GM21526 (cell line): ENCODE results near the gene MYG1.
"Not testable (repeated sequence)": the region's sequence is repeated elsewhere in the genome, so short reads cannot be mapped to it uniquely, and the experiment has no call there.

Source experiments
- ATAC-seq: cut with Tn5 transposase; IDR thresholded peaks from one replicate; pipeline ENCODE4 v1.9.1; 2021; ENCODE audit warnings: moderate library complexity; ENCODE audit not compliant: unreplicated experiment, low FRiP score

Gene MYG1

GRCh38 chr12:53325511-53326061 is 26.1 kb downstream of the MYG1 start:
- ATAC-seq = no peak

GRCh38 chr12:53326460-53327185 is 27.1 kb downstream of the MYG1 start:
- ATAC-seq = no peak

GRCh38 chr12:53327435-53328042 is 28.0 kb downstream of the MYG1 start:
- no peak for ATAC-seq

GRCh38 chr12:53328043-53328435 is 28.5 kb downstream of the MYG1 start:
- no peak for ATAC-seq

GRCh38 chr12:53330671-53331070 is 31.2 kb downstream of the MYG1 start:
- no peak for ATAC-seq

GRCh38 chr12:53332339-53332738 is 32.8 kb downstream of the MYG1 start:
- not testable (repeated sequence) for ATAC-seq

- no peak for ATAC-seq
Measured at GRCh38 chr12:53332744-53333143, 33.2 kb downstream of the MYG1 start.

- no peak for ATAC-seq
Measured at GRCh38 chr12:53333289-53333688, 33.8 kb downstream of the MYG1 start.

GRCh38 chr12:53333845-53334244 is 34.4 kb downstream of the MYG1 start:
- no peak for ATAC-seq

- no peak for ATAC-seq
Measured at GRCh38 chr12:53334822-53335221, 35.3 kb downstream of the MYG1 start.

- ATAC-seq = no peak
Measured at GRCh38 chr12:53336181-53336681, 36.7 kb downstream of the MYG1 start, which contains the start of gene SP7. TSS of gene SP7 (minus strand) at chr12:53336354. CDS start at chr12:53335646, 708 bp downstream.

GRCh38 chr12:53338017-53338416 is 38.5 kb downstream of the MYG1 start:
- ATAC-seq = no peak

GRCh38 chr12:53338916-53339315 is 39.4 kb downstream of the MYG1 start:
- ATAC-seq = no peak

- no peak for ATAC-seq
Measured at GRCh38 chr12:53340398-53340797, 40.9 kb downstream of the MYG1 start.

- ATAC-seq = no peak
Measured at GRCh38 chr12:53343449-53343848, 44.0 kb downstream of the MYG1 start.

GRCh38 chr12:53343969-53344368 is 44.5 kb downstream of the MYG1 start:
- ATAC-seq = no peak

- no peak for ATAC-seq
Measured at GRCh38 chr12:53344487-53344823, 45.0 kb downstream of the MYG1 start.

GRCh38 chr12:53344824-53345485 is 45.5 kb downstream of the MYG1 start:
- no peak for ATAC-seq

- no peak for ATAC-seq
Measured at GRCh38 chr12:53345486-53346188, 46.1 kb downstream of the MYG1 start.

GRCh38 chr12:53346491-53346890 is 47.0 kb downstream of the MYG1 start:
- no peak for ATAC-seq

GRCh38 chr12:53347905-53348304 is 48.4 kb downstream of the MYG1 start:
- ATAC-seq = no peak
